ENCODE measurements around the gene GALNTL6. TPM values are rescaled to one million over a fixed set of nuclear protein-coding genes. Genes with fewer than 3 reads are reported as not detected.

Gene GALNTL6
- total and polyA plus RNA-seq, 2 donors (not counting 1 experiment from before 2014, with no cell fraction given), result 0.99 to 1.1 TPM

GRCh38 chr4:172698256-172698655, 885.1 kb downstream of the GALNTL6 start:
- ChIA-PET POLR2A (no interaction called here), CTCF (no interaction called here)
- H3K4me1 ChIP-seq (ENCODE audit: control insufficient read depth in 2 of 2, insufficient read depth in 2 of 2, low read length in 2 of 2), result no peaks in the 10 kb centered on the region
- H3K4me2 ChIP-seq (replicated peaks; ENCODE audit: low read depth, low read length, poor library complexity, severe bottlenecking), result no peak overlapping the region
- intact Hi-C loops (cut with micrococcal nuclease), result no loop called here
- H3K4me3 Mint-ChIP-seq, result no peak overlapping the region
- peaks cover 2% of the 10 kb centered on the region for H3K9me3 Mint-ChIP-seq (ENCODE audit: insufficient read depth)
- no peak overlapping the region for H3K27ac Mint-ChIP-seq
- no peak for DNase-seq
- H3K27me3 ChIP-seq (replicated peaks in 1 of 4; ENCODE audit: control extremely low read depth in 1 of 4, control insufficient read depth in 3 of 4, insufficient read depth in 4 of 4, low read length in 3 of 4), result no peaks in the 10 kb centered on the region
- 5% methylated on average over 3 of the region's 4 CpGs for WGBS (ENCODE audit: insufficient coverage)
- H3K79me2 ChIP-seq (ENCODE audit: control insufficient read depth, insufficient read depth, low read length), result no peaks in the 10 kb centered on the region
- no peak for TF ChIP-seq EZH2 (IDR thresholded peaks at IDR 0.05; ENCODE audit: borderline replicate concordance, insufficient read depth, low read depth, low read length, poor library complexity, severe bottlenecking)
- TF ChIP-seq CTCF (IDR thresholded peaks at IDR 0.05), result no peak
- no peaks in the 10 kb centered on the region for H3K27me3 Mint-ChIP-seq
- H3K36me3 ChIP-seq (replicated peaks in 1 of 2; ENCODE audit: control extremely low read depth in 1 of 2, control insufficient read depth in 1 of 2, extremely low read depth in 1 of 2, insufficient read depth in 2 of 2, low read length in 1 of 2), result no peaks in the 10 kb centered on the region
- ATAC-seq (ENCODE audit: low read depth), result no peak
- H3K27ac ChIP-seq (ENCODE audit: low read length in 2 of 2), result no peak overlapping the region
- no peak overlapping the region for H3K9ac ChIP-seq (ENCODE audit: low read length)
- H3K4me1 Mint-ChIP-seq, result no peaks in the 10 kb centered on the region
- no peaks in the 10 kb centered on the region for H3K9me3 ChIP-seq (ENCODE audit: control extremely low read depth in 1 of 3, control insufficient read depth in 2 of 3, insufficient read depth in 1 of 3, low read length in 2 of 3)
- H3K4me3 ChIP-seq (ENCODE audit: control extremely low read depth in 1 of 5, extremely low read depth in 1 of 5, insufficient read depth in 1 of 5, low read depth in 2 of 5, low read length in 4 of 5), result no peak overlapping the region
- H4K20me1 ChIP-seq (ENCODE audit: control insufficient read depth, insufficient read depth, low read length, poor library complexity, severe bottlenecking), result no peaks in the 10 kb centered on the region
- no peak overlapping the region for H2AFZ ChIP-seq (ENCODE audit: insufficient read depth, low read depth, low read length, poor library complexity, severe bottlenecking)

- Mint-ChIP-seq H3K27me3 (no peaks in the 10 kb centered on the region), H3K9me3 (ENCODE audit: insufficient read depth) (peaks cover 7% of the 10 kb centered on the region), H3K27ac (no peak overlapping the region), H3K4me3 (no peak overlapping the region), H3K4me1 (no peaks in the 10 kb centered on the region)
- ATAC-seq (ENCODE audit: low read depth), result no peak
- Histone ChIP-seq H2AFZ (ENCODE audit: insufficient read depth, low read depth, low read length, poor library complexity, severe bottlenecking) (no peak overlapping the region), H3K9me3 (ENCODE audit: control extremely low read depth in 1 of 3, control insufficient read depth in 2 of 3, insufficient read depth in 1 of 3, low read length in 2 of 3) (peaks cover 0 to 9% (median 0%) of the 10 kb centered on the region in 3 donors), H3K4me1 (ENCODE audit: control insufficient read depth in 2 of 2, insufficient read depth in 2 of 2, low read length in 2 of 2) (no peaks in the 10 kb centered on the region), H3K4me2 (replicated peaks; ENCODE audit: low read depth, low read length, poor library complexity, severe bottlenecking) (no peak overlapping the region), H3K27ac (ENCODE audit: low read length in 2 of 2) (no peak overlapping the region), H3K9ac (ENCODE audit: low read length) (no peak overlapping the region), H3K27me3 (replicated peaks in 1 of 4; ENCODE audit: control extremely low read depth in 1 of 4, control insufficient read depth in 3 of 4, insufficient read depth in 4 of 4, low read length in 3 of 4) (no peaks in the 10 kb centered on the region), H3K4me3 (ENCODE audit: control extremely low read depth in 1 of 5, extremely low read depth in 1 of 5, insufficient read depth in 1 of 5, low read depth in 2 of 5, low read length in 4 of 5) (no peak overlapping the region), H3K36me3 (replicated peaks in 1 of 2; ENCODE audit: control extremely low read depth in 1 of 2, control insufficient read depth in 1 of 2, extremely low read depth in 1 of 2, insufficient read depth in 2 of 2, low read length in 1 of 2) (no peaks in the 10 kb centered on the region), H4K20me1 (ENCODE audit: control insufficient read depth, insufficient read depth, low read length, poor library complexity, severe bottlenecking) (no peaks in the 10 kb centered on the region), H3K79me2 (ENCODE audit: control insufficient read depth, insufficient read depth, low read length) (no peaks in the 10 kb centered on the region)
- intact Hi-C loops (cut with micrococcal nuclease), result no loop called here
- DNase-seq, result no peak
- CTCF ChIA-PET, result no interaction called here
- POLR2A ChIA-PET, result no interaction called here
- TF ChIP-seq EZH2 (IDR thresholded peaks at IDR 0.05; ENCODE audit: borderline replicate concordance, insufficient read depth, low read depth, low read length, poor library complexity, severe bottlenecking), result no peak
Observed at GRCh38 chr4:172705565-172705964, 892.4 kb downstream of the GALNTL6 start.
